Smooth muscle cell (in vitro differentiated cells): ENCODE measurements around the gene PTPRM. TPM values are rescaled to one million over a fixed set of nuclear protein-coding genes. Genes with fewer than 3 reads are reported as not detected.

Experiments
- DNase-seq: peaks from one replicate; lab custom pipeline; 2025; ENCODE audit not compliant: unreplicated experiment; lab: John Stamatoyannopoulos, UW
- H2AFZ ChIP-seq: fragments of 200-600 bp; sonication (generic); 2 replicates; pipeline ENCODE4 v1.6.0; 2016; ENCODE audit warnings: antibody characterized with exemption, low read depth, mild to moderate bottlenecking
- H3F3A ChIP-seq: fragments of 200-600 bp; sonication (generic); 2 replicates; pipeline ENCODE4 v1.6.0; 2017; ENCODE audit warnings: antibody characterized with exemption, low read depth
- H3K27ac ChIP-seq: fragments of 200-600 bp; sonication (generic); 2 replicates; pipeline ENCODE4 v1.5.1; 2016; ENCODE audit warnings: low read depth, mild to moderate bottlenecking
- H3K27me3 ChIP-seq: fragments of 200-600 bp; sonication (generic); 2 replicates; pipeline ENCODE4 v1.6.1; 2016; ENCODE audit warnings: low read depth, mild to moderate bottlenecking
- H3K36me3 ChIP-seq: fragments of 200-600 bp; sonication (generic); 2 replicates; pipeline ENCODE4 v1.5.1; 2016; ENCODE audit warnings: low read depth
- H3K4me1 ChIP-seq: fragments of 200-600 bp; sonication (generic); 2 replicates; pipeline ENCODE4 v1.5.1; 2016; ENCODE audit warnings: low read depth
- H3K4me2 ChIP-seq: fragments of 200-600 bp; sonication (generic); 2 replicates; pipeline ENCODE4 v1.6.0; 2016; ENCODE audit warnings: mild to moderate bottlenecking
- H3K4me3 ChIP-seq: fragments of 200-600 bp; sonication (generic); 2 replicates; pipeline ENCODE4 v1.5.1; 2016; ENCODE audit warnings: mild to moderate bottlenecking
- H3K79me2 ChIP-seq: fragments of 200-600 bp; sonication (generic); 2 replicates; pipeline ENCODE4 v1.6.0; 2016; ENCODE audit warnings: low read depth, mild to moderate bottlenecking
- H3K9ac ChIP-seq: fragments of 200-600 bp; sonication (generic); 2 replicates; pipeline ENCODE4 v1.6.0; 2016; ENCODE audit warnings: low read depth
- H3K9me3 ChIP-seq: fragments of 200-600 bp; sonication (generic); replicated peaks from 2 replicates; pipeline ENCODE4 v1.5.1; 2016; ENCODE audit warnings: low read depth
- H4K20me1 ChIP-seq: fragments of 200-600 bp; sonication (generic); 2 replicates; pipeline ENCODE4 v1.6.0; 2016; ENCODE audit warnings: low read depth
- WGBS: methylation state at CpG from one replicate; pipeline ENCODE4 v1.1.7; 2016; ENCODE audit warnings: low lambda C conversion rate; 5-methylcytosine and 5-hydroxymethylcytosine counted together
- polyA plus RNA-seq: library from polyadenylated mRNA; unstranded; fragments of >200 nt; fragmentation: Nextera tagmentation; extraction: Ambion mirVana; gene quantifications from 2 replicates; pipeline ENCODE4 v1.2.1, GENCODE V29; 2016
- total RNA-seq: library from RNA; depleted of rRNA; stranded (reverse); fragments of >200 nt; gene quantifications from 2 replicates; pipeline ENCODE4 v1.2.3, GENCODE V29; 2014
- TF ChIP-seq, protein P1 (sequence below): fragments of 200-600 bp; sonication (generic); IDR thresholded peaks from 2 replicates; pipeline ENCODE4 v1.5.1; 2017; ENCODE audit warnings: borderline replicate concordance, mild to moderate bottlenecking, antibody characterized with exemption; ENCODE audit not compliant: insufficient read depth, poor library complexity, severe bottlenecking

PTPRM gene
- total and polyA plus RNA-seq, 2 experiments from 2014 or later: 57.5 to 115 TPM

DNA sequence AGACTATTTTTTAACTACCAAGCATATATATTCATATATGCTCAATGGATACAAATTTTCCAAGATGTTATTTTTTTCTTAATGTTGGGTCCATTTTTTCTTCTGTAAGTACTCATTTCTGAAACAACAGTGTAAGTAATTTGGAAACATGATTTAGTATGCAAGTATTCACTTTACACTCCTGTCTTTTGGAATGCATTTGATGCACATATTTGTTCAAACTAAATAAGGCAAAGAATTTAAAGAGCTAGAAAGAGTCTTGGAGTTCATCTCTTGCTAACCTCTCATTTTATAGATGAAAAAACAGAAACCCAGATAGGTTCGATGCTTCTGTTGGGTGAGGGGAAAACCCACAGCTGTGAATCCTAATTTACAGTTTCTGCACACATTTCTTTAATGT is 602.6 kb downstream of the PTPRM start:
- Histone ChIP-seq H3K27ac (no peak overlapping the region), H4K20me1 (no peaks in the 10 kb centered on the region), H3K27me3 (no peaks in the 10 kb centered on the region), H3K79me2 (no peaks in the 10 kb centered on the region), H3K4me2 (no peak overlapping the region), H3K9ac (no peak overlapping the region), H3K4me1 (no peaks in the 10 kb centered on the region), H3K4me3 (no peak overlapping the region), H3K9me3 (no peaks in the 10 kb centered on the region), H2AFZ (no peak overlapping the region), H3K36me3 (no peaks in the 10 kb centered on the region), H3F3A (no peaks in the 10 kb centered on the region)
- TF ChIP-seq, protein P1, sequence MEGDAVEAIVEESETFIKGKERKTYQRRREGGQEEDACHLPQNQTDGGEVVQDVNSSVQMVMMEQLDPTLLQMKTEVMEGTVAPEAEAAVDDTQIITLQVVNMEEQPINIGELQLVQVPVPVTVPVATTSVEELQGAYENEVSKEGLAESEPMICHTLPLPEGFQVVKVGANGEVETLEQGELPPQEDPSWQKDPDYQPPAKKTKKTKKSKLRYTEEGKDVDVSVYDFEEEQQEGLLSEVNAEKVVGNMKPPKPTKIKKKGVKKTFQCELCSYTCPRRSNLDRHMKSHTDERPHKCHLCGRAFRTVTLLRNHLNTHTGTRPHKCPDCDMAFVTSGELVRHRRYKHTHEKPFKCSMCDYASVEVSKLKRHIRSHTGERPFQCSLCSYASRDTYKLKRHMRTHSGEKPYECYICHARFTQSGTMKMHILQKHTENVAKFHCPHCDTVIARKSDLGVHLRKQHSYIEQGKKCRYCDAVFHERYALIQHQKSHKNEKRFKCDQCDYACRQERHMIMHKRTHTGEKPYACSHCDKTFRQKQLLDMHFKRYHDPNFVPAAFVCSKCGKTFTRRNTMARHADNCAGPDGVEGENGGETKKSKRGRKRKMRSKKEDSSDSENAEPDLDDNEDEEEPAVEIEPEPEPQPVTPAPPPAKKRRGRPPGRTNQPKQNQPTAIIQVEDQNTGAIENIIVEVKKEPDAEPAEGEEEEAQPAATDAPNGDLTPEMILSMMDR: no peak
- WGBS: 72% methylated on average over 1 of the region's 1 CpG
- DNase-seq: no peak

GRCh38 chr18:8174771-8175170 is 607.7 kb downstream of the PTPRM start:
- WGBS: 62% methylated on average over 2 of the region's 2 CpGs
- Histone ChIP-seq H3K9me3 (no peaks in the 10 kb centered on the region), H3K79me2 (no peaks in the 10 kb centered on the region), H3K4me2 (no peak overlapping the region), H3K27ac (no peak overlapping the region), H3K9ac (no peak overlapping the region), H3K36me3 (no peaks in the 10 kb centered on the region), H3F3A (no peaks in the 10 kb centered on the region), H3K27me3 (no peaks in the 10 kb centered on the region), H3K4me3 (no peak overlapping the region), H4K20me1 (no peaks in the 10 kb centered on the region), H2AFZ (no peak overlapping the region), H3K4me1 (no peaks in the 10 kb centered on the region)
- TF ChIP-seq, protein P1: no peak
- no peak for DNase-seq

DNA sequence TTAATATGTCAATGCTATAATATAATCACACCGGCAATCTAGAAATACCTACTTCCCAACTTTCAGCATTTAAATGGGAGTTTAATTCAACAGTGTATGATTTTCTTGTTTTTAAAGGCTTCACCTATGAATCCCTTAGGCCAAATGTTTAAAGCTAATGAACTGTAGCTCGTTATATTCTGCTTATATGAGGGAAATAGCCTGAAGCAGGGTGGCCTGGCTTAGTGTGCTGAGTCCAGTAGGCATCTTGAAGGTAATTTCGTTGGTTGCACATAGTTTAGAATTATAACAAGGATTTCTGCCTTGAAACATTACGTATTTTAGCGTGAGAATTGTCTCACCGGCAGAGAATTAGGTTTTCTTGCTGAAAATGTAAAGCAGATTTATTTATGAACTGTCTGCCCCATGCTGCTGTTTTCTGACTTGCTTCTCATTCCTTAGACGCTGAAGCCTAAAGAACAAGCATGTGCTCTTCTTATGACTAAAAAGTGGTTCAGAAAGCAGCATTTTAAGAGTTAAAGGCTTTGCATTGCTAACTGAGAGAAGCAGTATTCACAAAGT is 608.5 kb downstream of the PTPRM start:
- TF ChIP-seq, protein P1: no peak
- H3K27ac ChIP-seq: no peak overlapping the region
- H3K9me3 ChIP-seq: no peaks in the 10 kb centered on the region
- H3K27me3 ChIP-seq: no peaks in the 10 kb centered on the region
- H3K36me3 ChIP-seq: no peaks in the 10 kb centered on the region
- H4K20me1 ChIP-seq: no peaks in the 10 kb centered on the region
- no peaks in the 10 kb centered on the region for H3F3A ChIP-seq
- no peaks in the 10 kb centered on the region for H3K79me2 ChIP-seq
- no peak overlapping the region for H2AFZ ChIP-seq
- H3K4me2 ChIP-seq: no peak overlapping the region
- 74% methylated on average over 7 of the region's 7 CpGs for WGBS
- H3K9ac ChIP-seq: no peak overlapping the region
- H3K4me3 ChIP-seq: no peak overlapping the region
- H3K4me1 ChIP-seq: no peaks in the 10 kb centered on the region
- DNase-seq: no peak

GRCh38 chr18:8176109-8176508 is 609.0 kb downstream of the PTPRM start:
- Histone ChIP-seq H3K9ac (no peak overlapping the region), H3F3A (no peaks in the 10 kb centered on the region), H3K79me2 (no peaks in the 10 kb centered on the region), H2AFZ (no peak overlapping the region), H3K27ac (no peak overlapping the region), H3K4me1 (no peaks in the 10 kb centered on the region), H3K4me2 (no peak overlapping the region), H3K36me3 (no peaks in the 10 kb centered on the region), H4K20me1 (no peaks in the 10 kb centered on the region), H3K27me3 (no peaks in the 10 kb centered on the region), H3K4me3 (no peak overlapping the region), H3K9me3 (no peaks in the 10 kb centered on the region)
- no peak for DNase-seq
- 75% methylated on average over 3 of the region's 3 CpGs for WGBS
- TF ChIP-seq, protein P1: no peak
